HCT116 (cell line): ENCODE results near the gene PSMB4. TPM values are rescaled to one million over a fixed set of nuclear protein-coding genes. Genes with fewer than 3 reads are reported as not detected.

Experiments used
- ATAC-seq: fragments of 200-7000 bp; cut with Tn5 transposase; 2 replicates; pipeline ENCODE4 v1.9.1; 2020; ENCODE audit warnings: mild to moderate bottlenecking, moderate library complexity
- BruUV-seq: library from RNA; stranded (reverse); fragments of 400-500 nt; replicated peaks from 2 replicates; lab custom pipeline; 2021; lab: Mats Ljungman, UMichigan
- CTCF ChIA-PET: fragments of 300-600 bp; sonication (Branson Sonifier 250); formaldehyde crosslinking; loops from one replicate; lab custom pipeline; 2021; ENCODE audit warnings: antibody characterized with exemption; lab: Charles Lee
- POLR2A ChIA-PET: fragments of 300-600, 350-600 bp; sonication (Branson Sonifier 250); formaldehyde crosslinking; loops from one replicate; lab custom pipeline; 2021; ENCODE audit warnings: antibody characterized with exemption; lab: Charles Lee
- RAD21 ChIA-PET, 2 experiments: fragments of 300-600 bp; sonication (Branson Sonifier 250); formaldehyde crosslinking; loops; one replicate each; lab custom pipeline; 2023; ENCODE audit warnings: low total read pairs in 2 of 2; ENCODE audit not compliant: uncharacterized antibody in 2 of 2, unreplicated experiment in 2 of 2, low non-redundant PET in 1 of 2; lab: Charles Lee
- DNase-seq: peaks from one replicate; pipeline ENCODE4 v3.0.0-alpha.2; 2010; ENCODE audit warnings: low read depth, low spot score
- H2AFZ ChIP-seq: fragments of 200-600 bp; shearing (Covaris generic), sonication (generic); 2 replicates; pipeline ENCODE4 v1.6.1; 2017; ENCODE audit warnings: low read depth, mixed run types, mixed read lengths, antibody characterized with exemption, low read length; ENCODE audit not compliant: poor library complexity, severe bottlenecking
- H3K27ac ChIP-seq: 2 replicates; pipeline ENCODE4 v1.5.1; 2012; ENCODE audit warnings: low read depth, low read length
- H3K27me3 ChIP-seq: fragments of 200-600 bp; sonication (generic); 2 replicates; pipeline ENCODE4 v1.6.1; 2016; ENCODE audit warnings: mixed run types, low read length, mixed read lengths; ENCODE audit not compliant: insufficient read depth
- H3K36me3 ChIP-seq, 2 experiments: fragments of 200-500 bp in 1 of 2; fragments of 200-600 bp in 1 of 2; sonication (Bioruptor generic) in 1 of 2; sonication (generic) in 1 of 2; 2 replicates each; pipeline versions ENCODE4 v1.5.1 to v1.6.1; 2014 to 2016; ENCODE audit warnings: low read length in 2 of 2, inconsistent platforms in 1 of 2, mixed read lengths in 1 of 2, mixed run types in 1 of 2; ENCODE audit not compliant: insufficient read depth in 2 of 2, control insufficient read depth in 1 of 2
- H3K4me1 ChIP-seq, 2 experiments: fragments of 200-600 bp in 1 of 2; sonication (generic) in 1 of 2; 2 replicates each; pipeline versions ENCODE4 v1.5.1 to v1.6.1; 2012 to 2017; ENCODE audit warnings: low read length in 2 of 2, inconsistent platforms in 1 of 2, mild to moderate bottlenecking in 1 of 2, mixed read lengths in 1 of 2, mixed run types in 1 of 2, moderate library complexity in 1 of 2; ENCODE audit not compliant: insufficient read depth in 2 of 2, control insufficient read depth in 1 of 2
- H3K4me2 ChIP-seq: fragments of 200-600 bp; sonication (generic); 2 replicates; pipeline ENCODE4 v1.6.1; 2017; ENCODE audit warnings: mixed run types, low read length, mixed read lengths
- H3K4me3 ChIP-seq, 2 experiments: fragments of 200-600 bp in 1 of 2; sonication (generic) in 1 of 2; replicated peaks in 1 of 2; 2 replicates each; pipeline ENCODE4 v1.5.1; 2011 to 2016; ENCODE audit warnings: low read length in 2 of 2, control low read depth in 1 of 2, low read depth in 1 of 2, mild to moderate bottlenecking in 1 of 2, mixed read lengths in 1 of 2, mixed run types in 1 of 2
- H3K79me2 ChIP-seq: fragments of 200-600 bp; sonication (generic); 2 replicates; pipeline ENCODE4 v1.6.1; 2017; ENCODE audit warnings: mild to moderate bottlenecking, mixed run types, low read length, moderate library complexity, mixed read lengths; ENCODE audit not compliant: insufficient read depth
- H3K9ac ChIP-seq: fragments of 200-600 bp; sonication (generic); 2 replicates; pipeline ENCODE4 v1.6.1; 2016; ENCODE audit warnings: low read length, mixed read lengths
- H3K9me2 ChIP-seq: fragments of 200-600 bp; sonication (generic), shearing (Covaris generic); 2 replicates; pipeline ENCODE4 v1.6.1; 2017; ENCODE audit warnings: mixed run types, mild to moderate bottlenecking, moderate library complexity; ENCODE audit not compliant: insufficient read depth
- H3K9me3 ChIP-seq, 2 experiments: fragments of 200-500 bp in 1 of 2; fragments of 200-600 bp in 1 of 2; sonication (Bioruptor generic) in 1 of 2; sonication (generic) in 1 of 2; 2 replicates each; pipeline ENCODE4 v1.6.1; 2014 to 2017; ENCODE audit warnings: low read length in 2 of 2, mixed read lengths in 2 of 2, inconsistent platforms in 1 of 2, low read depth in 1 of 2, mild to moderate bottlenecking in 1 of 2, mixed run types in 1 of 2, moderate library complexity in 1 of 2; ENCODE audit not compliant: control insufficient read depth in 1 of 2, insufficient read depth in 1 of 2
- H4K20me1 ChIP-seq: fragments of 200-600 bp; sonication (generic), shearing (Covaris generic); 2 replicates; pipeline ENCODE4 v1.6.1; 2017; ENCODE audit warnings: mixed run types, mild to moderate bottlenecking, moderate library complexity; ENCODE audit not compliant: insufficient read depth
- CBX3 ChIP-seq: IDR thresholded peaks from 2 replicates; pipeline ENCODE4 v1.6.1; 2012; ENCODE audit warnings: low read depth
- CEBPB ChIP-seq: IDR thresholded peaks from 2 replicates; pipeline ENCODE4 v1.6.1; 2012; ENCODE audit warnings: low read depth
- CTCF ChIP-seq, 3 experiments: fragments of 200-600 bp in 1 of 3; sonication (generic) in 1 of 3; IDR thresholded peaks in 2 of 3; conservative IDR thresholded peaks in 1 of 3; 2 replicates each; pipeline ENCODE4 v1.5.1; 2012 to 2017; ENCODE audit warnings: low read depth in 2 of 3, low read length in 2 of 3, antibody characterized with exemption in 1 of 3, borderline replicate concordance in 1 of 3, control low read depth in 1 of 3, mild to moderate bottlenecking in 1 of 3, mixed read lengths in 1 of 3, mixed run types in 1 of 3, moderate library complexity in 1 of 3; ENCODE audit not compliant: insufficient read depth in 1 of 3
- JUND ChIP-seq: IDR thresholded peaks from 2 replicates; pipeline ENCODE4 v1.6.1; 2012
- POLR2AphosphoS5 ChIP-seq: IDR thresholded peaks from 2 replicates; pipeline ENCODE4 v1.6.1; 2011; ENCODE audit warnings: mild to moderate bottlenecking, low read depth, low read length, moderate library complexity
- REST ChIP-seq: IDR thresholded peaks from 2 replicates; pipeline ENCODE4 v1.6.1; 2012; ENCODE audit warnings: low read depth
- SIN3A ChIP-seq: IDR thresholded peaks from 2 replicates; pipeline ENCODE4 v1.6.1; 2012; ENCODE audit warnings: low read depth
- SRF ChIP-seq: IDR thresholded peaks from 2 replicates; pipeline ENCODE4 v1.6.1; 2012; ENCODE audit warnings: low read depth
- ZBTB33 ChIP-seq: IDR thresholded peaks from 2 replicates; pipeline ENCODE4 v1.6.1; 2011; ENCODE audit warnings: mild to moderate bottlenecking, low read length, moderate library complexity; ENCODE audit not compliant: insufficient replicate concordance; ENCODE audit errors: extremely low read depth
- ZFX ChIP-seq: fragments of 450-650 bp; IDR thresholded peaks from 2 replicates; pipeline ENCODE4 v1.6.1; 2017
- intact Hi-C: fragments of 100-400 bp; cut with micrococcal nuclease; formaldehyde crosslinking; loops from 2 replicates; pipeline ENCODE4 v1.10.0; 2022
- total RNA-seq: library from RNA; stranded (reverse); gene quantifications from one replicate; pipeline ENCODE4 v1.2.1, GENCODE V29; 2021; ENCODE audit not compliant: unreplicated experiment

The PSMB4 gene
- total RNA-seq, 1 experiment from 2014 or later, result 341 TPM

- Histone ChIP-seq H3K4me3 (no peak overlapping the region), H3K9me3 (no peaks in the 10 kb centered on the region), H3K36me3 (peaks cover 32 to 43% of the 10 kb centered on the region in 2 experiments), H3K4me1 (peaks cover 4 to 26% of the 10 kb centered on the region in 2 experiments; a peak in 3 of 4 replicates), H3K9ac (no peak overlapping the region), H3K27me3 (no peaks in the 10 kb centered on the region), H2AFZ (no peak overlapping the region), H3K4me2 (peak overlapping the region; percentile 82), H4K20me1 (no peaks in the 10 kb centered on the region), H3K79me2 (peaks cover 27% of the 10 kb centered on the region), H3K27ac (peak overlapping the region; percentile 19; the same call in 1 of the 2 replicates), H3K9me2 (no peaks in the 10 kb centered on the region)
- ChIA-PET CTCF (interaction anchor here (1.8 kb wide), 1 partner anchor 100 kb away, joined by 5 read pairs; no protein-coding TSS in a partner anchor), POLR2A (no interaction called here), RAD21 (interaction anchor here in 1 of 2 experiments (0.5 kb wide), 1 partner anchor 17 kb away, joined by 3 read pairs; no protein-coding TSS in a partner anchor)
- BruUV-seq, result no TSS peak
- ATAC-seq (no peak), DNase-seq (no peak)
- intact Hi-C loops, result no loop called here
- TF ChIP-seq ZFX (no peak), POLR2AphosphoS5 (peak; percentile 44; the same call in 1 of the 2 replicates)
These were observed 1.9 kb downstream of the PSMB4 start for GRCh38 chr1:151401125-151401788.

GRCh38 chr1:151401860-151402259 is 2.5 kb downstream of the PSMB4 start:
- no TSS peak for BruUV-seq
- Histone ChIP-seq H3K4me3 (no peak overlapping the region), H3K27ac (no peak overlapping the region), H3K4me2 (no peak overlapping the region), H3K27me3 (no peaks in the 10 kb centered on the region), H3K9me3 (no peaks in the 10 kb centered on the region), H4K20me1 (no peaks in the 10 kb centered on the region), H3K79me2 (peaks cover 27% of the 10 kb centered on the region), H2AFZ (no peak overlapping the region), H3K9ac (no peak overlapping the region), H3K9me2 (no peaks in the 10 kb centered on the region), H3K4me1 (peaks cover 4 to 26% of the 10 kb centered on the region in 2 experiments; a peak in 3 of 4 replicates), H3K36me3 (peaks cover 38 to 48% of the 10 kb centered on the region in 2 experiments)
- ChIA-PET CTCF (interaction anchor here (1.8 kb wide), 1 partner anchor 101 kb away, joined by 5 read pairs; no protein-coding TSS in a partner anchor), POLR2A (no interaction called here), RAD21 (no interaction called here)
- DNase-seq, result no peak
- intact Hi-C loops, result no loop called here
- ATAC-seq, result no peak
- TF ChIP-seq CEBPB (no peak), SIN3A (no peak), JUND (no peak), ZBTB33 (no peak), ZFX (no peak), SRF (no peak), REST (no peak), CTCF (IDR thresholded peaks at IDR 0.05 in 2 of 3, conservative IDR thresholded peaks at IDR 0.05 in 1 of 3; ENCODE audit: borderline replicate concordance in 1 of 3, insufficient read depth in 1 of 3, low read depth in 2 of 3, low read length in 2 of 3) (no peak), POLR2AphosphoS5 (no peak), CBX3 (no peak)
